HG03175 (cell line): ENCODE results near the gene KRT16.
"Not testable (repeated sequence)": the region's sequence is repeated elsewhere in the genome, so short reads cannot be mapped to it uniquely, and the experiment has no call there.

Experiments used
- ATAC-seq: cut with Tn5 transposase; IDR thresholded peaks from one replicate; pipeline ENCODE4 v1.9.1; 2021; ENCODE audit warnings: mild to moderate bottlenecking, moderate library complexity; ENCODE audit not compliant: unreplicated experiment

KRT16 gene

DNA sequence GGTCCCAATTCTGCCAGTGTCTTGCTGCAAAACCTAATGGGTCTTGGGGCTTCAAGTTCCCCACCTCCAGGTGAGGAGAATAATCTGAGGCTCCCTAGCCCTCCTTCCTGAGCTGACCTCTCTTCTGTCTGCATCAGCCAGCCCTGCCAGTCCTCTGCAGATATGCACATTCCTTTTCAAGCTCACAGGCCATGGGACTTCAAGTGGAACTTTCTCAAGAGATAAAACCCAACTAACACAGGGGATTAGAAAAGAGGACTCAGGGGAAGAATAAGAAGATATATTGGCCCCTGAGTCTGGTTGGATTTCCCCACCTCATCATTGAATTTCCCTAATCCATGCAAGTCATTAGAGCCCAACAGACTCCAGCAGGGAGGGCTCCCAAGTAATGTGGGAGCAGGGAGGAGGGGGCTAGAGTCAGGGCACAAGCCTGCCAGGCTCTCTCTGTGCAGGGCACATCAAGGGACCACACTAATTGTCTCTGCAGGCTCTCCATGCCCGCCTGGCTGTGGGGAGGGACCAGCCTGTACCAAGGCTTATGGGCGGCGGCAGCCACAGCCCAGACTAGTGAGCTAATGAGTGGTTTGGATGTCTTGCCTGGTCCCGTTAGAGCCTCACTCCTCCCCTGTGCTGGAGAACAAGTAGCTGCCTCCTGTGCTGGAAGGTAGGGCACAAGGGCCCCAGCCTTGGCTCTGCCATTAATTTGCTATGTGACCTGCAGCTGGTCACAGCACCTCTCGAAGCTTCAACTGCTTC lies 27.1 kb downstream of the KRT16 start:
- ATAC-seq = no peak

- ATAC-seq = not testable (repeated sequence)
Observed at GRCh38 chr17:41584331-41584927, 28.1 kb downstream of the KRT16 start.

GRCh38 chr17:41583137-41584127 lies 29.1 kb downstream of the KRT16 start:
- no peak for ATAC-seq

DNA sequence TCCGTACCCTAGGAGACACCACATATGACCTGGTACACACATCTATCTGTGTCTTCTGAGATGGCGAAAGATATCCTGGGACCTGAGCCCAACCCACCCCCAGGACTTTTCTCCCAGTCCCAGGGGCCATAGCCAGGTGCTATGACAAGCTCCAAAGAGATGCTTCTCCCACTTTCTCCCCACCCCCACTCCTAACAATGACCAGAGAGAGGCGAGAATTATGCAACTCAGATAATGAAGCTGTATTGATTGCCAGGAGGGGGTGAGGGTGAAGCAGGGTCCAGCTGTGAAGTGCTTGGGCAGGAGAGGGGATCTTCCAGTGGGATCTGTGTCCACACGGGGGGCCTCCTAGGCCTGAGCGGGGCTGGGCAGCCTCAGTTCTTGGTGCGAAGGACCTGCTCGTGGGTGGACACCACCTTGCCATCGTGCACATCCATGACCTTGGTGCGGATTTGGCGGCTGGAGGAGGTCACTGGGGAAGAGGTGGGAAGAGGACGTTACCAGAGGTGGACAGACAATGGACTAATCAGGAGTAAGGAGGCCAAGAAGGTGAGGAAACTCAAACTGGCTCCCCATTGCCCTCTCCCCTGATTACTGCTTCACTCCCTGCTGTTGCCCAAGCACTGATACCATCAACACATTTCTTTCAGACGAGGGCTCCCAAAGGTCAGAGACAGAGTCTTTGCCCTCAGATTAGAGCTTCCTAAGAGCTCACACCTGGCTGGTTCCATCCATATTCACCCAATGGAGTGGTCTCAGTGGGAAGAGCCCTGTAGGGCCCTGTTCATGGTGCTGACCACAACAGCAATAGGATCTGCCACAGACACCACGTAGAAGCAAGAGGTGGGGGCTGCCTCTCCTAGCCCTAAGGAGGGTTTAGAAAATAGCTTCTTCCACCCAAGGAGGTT lies 30.3 kb downstream of the KRT16 start:
- not testable (repeated sequence) for ATAC-seq

- no peak for ATAC-seq
Observed at GRCh38 chr17:41581366-41582060, 31.1 kb downstream of the KRT16 start.

GRCh38 chr17:41580687-41581365 lies 31.7 kb downstream of the KRT16 start:
- ATAC-seq = no peak

- no peak for ATAC-seq
Observed at GRCh38 chr17:41580244-41580575, 32.4 kb downstream of the KRT16 start.

- ATAC-seq = no peak
Observed at GRCh38 chr17:41579484-41580243, 32.9 kb downstream of the KRT16 start.

DNA sequence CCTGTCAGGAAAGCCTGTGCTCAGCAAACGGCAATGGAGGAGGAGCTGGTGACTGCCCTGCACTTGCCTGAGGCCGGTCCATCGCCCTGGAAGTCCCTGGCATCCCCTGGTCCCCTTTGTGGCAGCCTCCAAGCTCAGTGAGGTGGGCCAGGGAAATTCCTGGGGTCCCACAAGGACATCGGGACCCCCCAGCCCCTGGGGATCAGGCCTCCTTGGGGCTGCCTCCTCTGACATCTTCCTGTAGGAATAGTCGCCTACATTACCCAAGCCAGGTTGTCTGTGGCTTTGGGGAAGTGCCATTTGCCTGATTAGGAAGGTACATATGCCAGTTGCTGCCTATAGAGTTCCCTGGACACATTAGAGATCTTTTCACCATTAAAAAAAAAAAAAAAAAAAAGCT lies 33.6 kb downstream of the KRT16 start:
- no peak for ATAC-seq

DNA sequence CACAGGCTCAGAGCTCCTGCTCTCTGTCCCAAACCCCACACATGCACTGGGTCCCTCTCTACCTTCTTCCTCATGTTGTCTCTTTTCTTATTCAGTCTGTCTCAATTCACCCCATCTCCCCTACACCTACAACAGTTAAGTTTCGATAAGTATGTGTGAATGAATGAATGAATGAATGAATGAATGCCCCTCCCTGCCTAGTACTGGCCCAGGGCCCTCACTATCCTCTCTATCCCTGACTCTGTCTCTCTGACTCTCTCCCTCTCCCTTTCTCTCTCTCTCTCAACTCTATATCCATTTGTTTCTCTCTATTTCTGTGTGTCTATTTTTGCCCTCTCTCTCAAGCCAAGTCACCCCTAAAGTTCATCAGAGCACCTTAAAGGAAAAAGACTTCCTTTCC lies 34.0 kb downstream of the KRT16 start:
- ATAC-seq = no peak

GRCh38 chr17:41576740-41577139 lies 35.8 kb downstream of the KRT16 start:
- ATAC-seq = not testable (repeated sequence)

DNA sequence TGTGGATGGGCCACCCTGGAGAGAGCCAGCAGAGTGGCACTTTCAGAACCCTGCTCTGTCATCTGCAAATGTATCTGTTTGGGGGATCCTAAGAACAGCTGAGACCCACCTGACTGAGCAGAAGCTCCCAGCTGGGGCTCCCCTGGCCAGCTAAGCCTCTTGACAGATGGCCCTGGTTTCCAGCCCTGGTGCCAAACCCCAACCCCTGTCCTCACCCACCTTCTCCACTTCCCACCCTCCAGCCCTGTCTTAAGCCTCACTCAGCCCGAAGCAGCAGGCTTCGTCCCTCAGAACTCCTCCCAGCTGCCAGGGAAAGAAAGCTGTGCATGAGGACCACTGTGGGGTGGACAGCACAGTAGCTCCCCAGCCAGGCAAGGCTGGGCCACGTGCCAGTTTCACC lies 37.2 kb downstream of the KRT16 start:
- ATAC-seq = no peak

- ATAC-seq = no peak
Observed at GRCh38 chr17:41571561-41572434, 40.8 kb downstream of the KRT16 start, which contains the start of gene KRT9. Gene KRT9, minus strand, starts transcription at chr17:41572059. Its CDS starts 67 bp downstream, at chr17:41571992.

DNA sequence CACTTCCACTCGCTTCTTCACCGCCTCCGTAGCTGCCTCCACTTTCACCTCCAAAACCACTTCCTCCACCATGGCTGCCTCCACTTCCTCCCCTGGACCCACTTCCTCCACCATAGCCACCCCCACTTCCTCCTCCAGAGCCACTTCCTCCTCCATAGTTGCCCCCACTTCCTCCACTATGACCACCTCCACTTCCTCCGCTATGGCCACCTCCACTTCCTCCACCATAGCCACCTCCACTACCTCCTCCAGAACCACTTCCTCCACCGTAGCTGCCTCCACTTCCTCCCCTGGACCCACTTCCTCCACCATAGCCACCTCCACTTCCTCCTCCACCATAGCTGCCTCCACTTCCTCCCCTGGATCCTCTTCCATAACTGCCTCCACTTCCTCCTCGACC lies 45.2 kb downstream of the KRT16 start:
- no peak for ATAC-seq

DNA sequence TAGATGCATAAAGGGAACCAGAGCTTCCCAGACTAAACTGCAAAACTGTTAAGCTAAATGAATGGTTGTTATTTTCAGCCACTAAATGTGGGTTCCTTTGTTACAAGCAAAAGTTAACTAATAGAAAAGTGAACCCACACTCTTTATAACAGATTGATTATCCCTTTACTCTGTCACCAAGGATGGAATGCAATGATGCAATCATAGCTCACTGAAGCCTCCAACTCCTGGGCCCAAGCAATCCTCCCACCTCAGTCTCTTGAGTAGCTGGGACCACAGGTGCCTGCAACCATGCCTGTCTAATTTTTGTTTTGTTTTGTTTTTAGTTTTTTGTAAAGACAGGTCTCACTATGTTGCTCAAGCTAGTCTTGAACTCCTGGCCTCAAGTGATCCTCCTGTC lies 47.2 kb downstream of the KRT16 start:
- no peak for ATAC-seq

DNA sequence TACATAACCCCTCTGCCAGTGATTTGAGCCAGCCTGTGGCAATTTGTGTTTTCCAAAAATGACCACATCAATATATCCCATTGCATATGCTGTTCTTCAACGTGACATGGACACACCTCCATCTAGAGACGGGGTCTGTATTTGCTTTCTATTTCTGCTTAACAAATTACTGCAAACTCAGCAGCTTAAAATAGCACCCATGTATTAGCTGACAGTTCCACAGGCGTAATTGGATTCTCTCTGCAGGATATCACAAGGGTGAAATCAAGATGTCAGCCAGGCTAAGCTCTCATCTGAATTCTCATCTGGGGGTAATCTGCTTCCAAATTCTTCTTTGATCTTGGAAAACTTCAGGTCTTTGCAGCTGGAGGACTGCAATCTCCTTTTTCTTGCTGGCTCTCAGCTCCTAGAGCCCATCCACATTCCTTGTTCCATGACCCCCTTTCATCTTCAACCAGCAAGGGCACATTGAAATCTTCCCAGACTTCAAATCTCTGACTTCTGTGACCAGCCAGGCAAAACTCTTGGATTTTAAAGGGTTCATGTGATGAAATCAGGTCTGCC lies 48.9 kb downstream of the KRT16 start:
- ATAC-seq = no peak

GRCh38 chr17:41561554-41561953 lies 51.0 kb downstream of the KRT16 start:
- no peak for ATAC-seq
